SK-N-SH (cell line): Measurements from ENCODE around the gene THOP1. TPM values are rescaled to one million over a fixed set of nuclear protein-coding genes. Genes with fewer than 3 reads are reported as not detected.

Experiments used
- CTCF ChIA-PET: fragments of 300-600, 350-600 bp; formaldehyde crosslinking; extraction: SDS; loops from one replicate; lab custom pipeline; 2021; lab: Yijun Ruan, JAX
- POLR2A ChIA-PET: fragments of 350-600 bp; sonication (Branson Sonifier 250); formaldehyde crosslinking; extraction: SDS; loops from one replicate; lab custom pipeline; 2020; ENCODE audit warnings: antibody characterized with exemption, inconsistent platforms; lab: Yijun Ruan, JAX
- DNase-seq: peaks from one replicate; pipeline ENCODE4 v3.0.0; 2012
- H2AFZ ChIP-seq: fragments of 200-600 bp; sonication (generic); 2 replicates; pipeline ENCODE4 v1.8.1; 2016; ENCODE audit warnings: antibody characterized with exemption, mild to moderate bottlenecking, low read depth
- H3F3A ChIP-seq: fragments of 200-600 bp; sonication (generic); replicated peaks from 2 replicates; pipeline ENCODE3; 2016; ENCODE audit warnings: antibody characterized with exemption, mild to moderate bottlenecking; ENCODE audit not compliant: insufficient read depth
- H3K27ac ChIP-seq, 2 experiments: fragments of 200-500 bp in 1 of 2; fragments of 200-600 bp in 1 of 2; sonication (Bioruptor generic) in 1 of 2; sonication (generic), shearing (Covaris generic) in 1 of 2; 2 replicates each; pipeline versions ENCODE4 v1.5.1 to v1.6.1; 2014 to 2016; ENCODE audit warnings: low read depth in 2 of 2, inconsistent platforms in 1 of 2, low read length in 1 of 2, mild to moderate bottlenecking in 1 of 2, mixed read lengths in 1 of 2
- H3K27me3 ChIP-seq: fragments of 200-600 bp; sonication (generic), shearing (Covaris generic); 2 replicates; pipeline ENCODE4 v1.6.1; 2016; ENCODE audit warnings: mixed run types; ENCODE audit not compliant: insufficient read depth
- H3K36me3 ChIP-seq, 2 experiments: fragments of 200-500 bp in 1 of 2; fragments of 200-600 bp in 1 of 2; sonication (Bioruptor generic) in 1 of 2; sonication (generic) in 1 of 2; replicated peaks in 1 of 2; 2 replicates each; pipeline versions ENCODE3 to v1.5.1; 2014 to 2016; ENCODE audit warnings: low read length in 1 of 2, mild to moderate bottlenecking in 1 of 2; ENCODE audit not compliant: insufficient read depth in 2 of 2, control insufficient read depth in 1 of 2
- H3K4me1 ChIP-seq, 2 experiments: fragments of 200-500 bp in 1 of 2; fragments of 200-600 bp in 1 of 2; sonication (Bioruptor generic) in 1 of 2; sonication (generic), shearing (Covaris generic) in 1 of 2; 2 replicates each; pipeline versions ENCODE4 v1.5.1 to v1.6.1; 2014 to 2016; ENCODE audit warnings: low read depth in 1 of 2, low read length in 1 of 2, mixed run types in 1 of 2; ENCODE audit not compliant: insufficient read depth in 2 of 2, control insufficient read depth in 1 of 2
- H3K4me2 ChIP-seq: fragments of 200-600 bp; sonication (generic), shearing (Covaris generic); 2 replicates; pipeline ENCODE4 v1.6.1; 2017; ENCODE audit warnings: mixed run types
- H3K4me3 ChIP-seq, 2 experiments: fragments of 200-500 bp in 1 of 2; fragments of 200-600 bp in 1 of 2; sonication (Bioruptor generic) in 1 of 2; sonication (generic), shearing (Covaris generic) in 1 of 2; 2 replicates each; pipeline versions ENCODE4 v1.5.1 to v1.8.1; 2014 to 2016; ENCODE audit warnings: low read depth in 2 of 2, inconsistent platforms in 1 of 2, low read length in 1 of 2, mild to moderate bottlenecking in 1 of 2, mixed read lengths in 1 of 2, moderate library complexity in 1 of 2
- H3K79me2 ChIP-seq: fragments of 200-600 bp; sonication (generic); 2 replicates; pipeline ENCODE4 v1.8.1; 2017; ENCODE audit warnings: mild to moderate bottlenecking; ENCODE audit not compliant: insufficient read depth
- H3K9ac ChIP-seq: fragments of 200-600 bp; sonication (generic); 2 replicates; pipeline ENCODE4 v1.6.1; 2017; ENCODE audit warnings: mixed run types
- H3K9me2 ChIP-seq: fragments of 200-600 bp; sonication (generic); 2 replicates; pipeline ENCODE4 v1.6.1; 2017; ENCODE audit warnings: mixed run types
- H3K9me3 ChIP-seq: fragments of 200-600 bp; sonication (generic); 2 replicates; pipeline ENCODE4 v1.6.1; 2017; ENCODE audit warnings: mixed run types, mild to moderate bottlenecking, moderate library complexity
- H4K20me1 ChIP-seq: fragments of 200-600 bp; sonication (generic); 2 replicates; pipeline ENCODE4 v1.6.1; 2017; ENCODE audit warnings: mild to moderate bottlenecking, mixed run types; ENCODE audit not compliant: insufficient read depth
- ELF1 ChIP-seq: IDR thresholded peaks from 2 replicates; pipeline ENCODE4 v1.4.0; 2012
- EP300 ChIP-seq, 2 experiments: IDR thresholded peaks; 2 replicates each; pipeline versions ENCODE4 v1.4.0 to v1.6.1; 2012; ENCODE audit warnings: borderline replicate concordance in 1 of 2, low read depth in 1 of 2, low read length in 1 of 2
- EZH2phosphoT487 ChIP-seq: fragments of 200-600 bp; sonication (generic); IDR thresholded peaks from 2 replicates; pipeline ENCODE4 v1.6.1; 2017; ENCODE audit warnings: low read depth, mixed run types, mild to moderate bottlenecking, antibody characterized with exemption, moderate library complexity, borderline replicate concordance
- FOXJ3 ChIP-seq: sonication (generic); formaldehyde crosslinking; IDR thresholded peaks from 2 replicates; pipeline ENCODE4 v1.5.1; 2020; ENCODE audit warnings: mild to moderate bottlenecking, missing genetic modification reagents
- MEF2A ChIP-seq: IDR thresholded peaks from 2 replicates; pipeline ENCODE4 v1.4.0; 2012; ENCODE audit warnings: low read depth, borderline replicate concordance
- NRF1 ChIP-seq: IDR thresholded peaks from 2 replicates; pipeline ENCODE4 v1.6.1; 2012; ENCODE audit warnings: low read depth, mild to moderate bottlenecking, low read length
- REST ChIP-seq: IDR thresholded peaks from 2 replicates; pipeline ENCODE4 v1.6.1; 2012; ENCODE audit warnings: mild to moderate bottlenecking, low read depth, low read length, moderate library complexity
- RFX5 ChIP-seq: IDR thresholded peaks from 2 replicates; pipeline ENCODE4 v1.6.1; 2012; ENCODE audit warnings: mild to moderate bottlenecking, improper control_type of control experiment, low read length
- TAF1 ChIP-seq: IDR thresholded peaks from 2 replicates; pipeline ENCODE4 v1.6.1; 2012; ENCODE audit warnings: low read depth, mild to moderate bottlenecking, low read length, moderate library complexity, borderline replicate concordance
- TCF12 ChIP-seq: IDR thresholded peaks from 2 replicates; pipeline ENCODE4 v1.4.0; 2012
- USF1 ChIP-seq: IDR thresholded peaks from 2 replicates; pipeline ENCODE4 v1.4.0; 2012; ENCODE audit warnings: low read depth, borderline replicate concordance
- ZBTB33 ChIP-seq: IDR thresholded peaks from 2 replicates; pipeline ENCODE4 v1.4.0; 2012; ENCODE audit warnings: low read depth, borderline replicate concordance
- WGBS: methylation state at CpG from one replicate; pipeline ENCODE4 v1.1.6; 2017; ENCODE audit warnings: low lambda C conversion rate; 5-methylcytosine and 5-hydroxymethylcytosine counted together
- polyA plus RNA-seq, 3 experiments: library from polyadenylated mRNA; depleted of rRNA; stranded (reverse); fragments of >200 nt; gene quantifications; 2 replicates each; pipeline ENCODE4 v1.2.3, GENCODE V29; 2012

THOP1 gene
- polyA plus RNA-seq, 1 of the 3 experiments (the other 2 are of a cell fraction): 138 TPM

DNA sequence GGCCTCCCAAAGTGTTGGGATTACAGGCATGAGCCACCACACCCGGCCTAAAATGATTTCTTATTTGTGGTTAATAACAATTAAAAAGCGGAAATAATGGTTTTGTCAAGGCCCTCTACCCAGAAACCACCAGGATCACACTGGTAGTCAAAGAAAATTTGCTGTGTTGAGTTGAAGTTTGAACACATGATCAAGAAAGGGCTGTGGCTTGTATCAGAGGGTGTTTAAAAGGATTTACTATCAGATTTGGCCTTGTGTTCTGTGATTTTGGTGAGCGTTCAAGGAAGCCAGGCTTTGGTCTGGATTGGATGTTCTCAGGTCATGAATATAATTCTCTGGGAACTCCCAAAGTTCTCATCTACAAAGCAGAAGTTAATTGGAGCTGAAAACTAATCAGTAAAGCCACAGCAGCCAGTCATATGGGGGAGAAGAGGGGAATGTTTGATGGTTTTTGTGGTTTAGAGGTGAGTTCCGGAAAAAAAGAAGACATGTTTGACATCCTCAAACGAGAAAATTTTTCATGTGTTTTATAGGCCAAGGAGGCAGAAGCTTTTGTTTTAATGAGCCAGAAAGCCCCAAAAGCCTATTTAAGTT is 71.3 kb downstream of the THOP1 start:
- POLR2A ChIA-PET: no interaction called here
- peaks cover 22% of the 10 kb centered on the region for H3K9me3 ChIP-seq
- no peak overlapping the region for H3K9ac ChIP-seq
- no peaks in the 10 kb centered on the region for H3K27me3 ChIP-seq
- peaks cover 29 to 47% of the 10 kb centered on the region in 2 experiments for H3K36me3 ChIP-seq
- no peaks in the 10 kb centered on the region for H4K20me1 ChIP-seq
- CTCF ChIA-PET: interaction anchor here (1.2 to 1.4 kb wide), 2 partner anchors 10 to 30 kb away, joined by 3 read pairs; partner anchors contain the start of gene ZNF556
- TF ChIP-seq REST (no peak), RFX5 (no peak), FOXJ3 (no peak), TCF12 (no peak), USF1 (no peak), ELF1 (no peak), NRF1 (no peak), MEF2A (no peak), EZH2phosphoT487 (no peak), EP300 (IDR thresholded peaks at IDR 0.05; ENCODE audit: borderline replicate concordance in 1 of 2, low read depth in 1 of 2, low read length in 1 of 2) (no peak), TAF1 (no peak), ZBTB33 (no peak)
- H3K4me1 ChIP-seq: no peaks in the 10 kb centered on the region
- 93% methylated on average over 5 of the region's 5 CpGs for WGBS
- H3K27ac ChIP-seq: no peak overlapping the region
- no peaks in the 10 kb centered on the region for H3F3A ChIP-seq
- no peak for DNase-seq
- H3K4me3 ChIP-seq: no peak overlapping the region
- H3K9me2 ChIP-seq: no peaks in the 10 kb centered on the region
- no peak overlapping the region for H3K4me2 ChIP-seq
- no peaks in the 10 kb centered on the region for H3K79me2 ChIP-seq
- no peak overlapping the region for H2AFZ ChIP-seq
